GM23338 (cell line): ENCODE data around the gene TNS3. TPM values are rescaled to one million over a fixed set of nuclear protein-coding genes. Genes with fewer than 3 reads are reported as not detected.

ENCODE experiments used
- ATAC-seq: fragments of 200-7000 bp; cut with Tn5 transposase; 3 replicates; pipeline ENCODE4 v1.9.1; 2020
- DNase-seq: peaks from one replicate; pipeline ENCODE4 v3.0.0-alpha.2; 2015; ENCODE audit warnings: low spot score
- H2AFZ ChIP-seq: fragments of 200-600 bp; sonication (generic); 2 replicates; pipeline ENCODE4 v1.8.0; 2016; ENCODE audit warnings: antibody characterized with exemption, mild to moderate bottlenecking, moderate library complexity
- H3F3A ChIP-seq: fragments of 200-600 bp; sonication (generic); replicated peaks from 2 replicates; pipeline ENCODE4 v1.8.0; 2017; ENCODE audit warnings: antibody characterized with exemption, mixed run types, low read depth
- H3K27ac ChIP-seq: fragments of 200-600 bp; sonication (generic); 2 replicates; pipeline ENCODE4 v1.6.1; 2016; ENCODE audit warnings: low read depth
- H3K27me3 ChIP-seq: fragments of 200-600 bp; sonication (generic); 2 replicates; pipeline ENCODE4 v1.8.0; 2016; ENCODE audit warnings: mild to moderate bottlenecking, mixed run types, moderate library complexity; ENCODE audit not compliant: insufficient read depth
- H3K36me3 ChIP-seq: fragments of 200-600 bp; sonication (generic); 2 replicates; pipeline ENCODE4 v1.8.0; 2016; ENCODE audit warnings: mild to moderate bottlenecking; ENCODE audit not compliant: insufficient read depth
- H3K4me1 ChIP-seq: fragments of 200-600 bp; sonication (generic); 2 replicates; pipeline ENCODE4 v1.8.0; 2016; ENCODE audit warnings: mild to moderate bottlenecking, moderate library complexity; ENCODE audit not compliant: insufficient read depth
- H3K4me2 ChIP-seq: fragments of 200-600 bp; sonication (generic); 2 replicates; pipeline ENCODE4 v1.7.1; 2017; ENCODE audit warnings: mixed run types
- H3K4me3 ChIP-seq: fragments of 200-600 bp; sonication (generic); 2 replicates; pipeline ENCODE4 v1.6.1; 2016; ENCODE audit warnings: mixed run types
- H3K79me2 ChIP-seq: fragments of 200-600 bp; sonication (generic); replicated peaks from 2 replicates; pipeline ENCODE4 v1.8.0; 2017; ENCODE audit warnings: mild to moderate bottlenecking; ENCODE audit not compliant: insufficient read depth
- H3K9me2 ChIP-seq: fragments of 200-600 bp; sonication (generic); 2 replicates; pipeline ENCODE4 v1.8.0; 2017; ENCODE audit not compliant: insufficient read depth
- H4K20me1 ChIP-seq: fragments of 200-600 bp; sonication (generic); replicated peaks from 2 replicates; pipeline ENCODE4 v1.8.0; 2017; ENCODE audit warnings: mild to moderate bottlenecking; ENCODE audit not compliant: insufficient read depth
- H3K27ac Mint-ChIP-seq: 2 replicates; pipeline ENCODE4 v1.8.0; 2020; ENCODE audit warnings: inconsistent platforms, mild to moderate bottlenecking, moderate library complexity, mixed read lengths
- H3K27me3 Mint-ChIP-seq: 3 replicates; pipeline ENCODE4 v1.8.0; 2022; ENCODE audit warnings: low read depth, mild to moderate bottlenecking, moderate library complexity, mixed read lengths, inconsistent platforms; ENCODE audit not compliant: insufficient read depth, poor library complexity
- H3K36me3 Mint-ChIP-seq: 3 replicates; pipeline ENCODE4 v1.8.0; 2021; ENCODE audit warnings: low read depth, mild to moderate bottlenecking, inconsistent platforms, moderate library complexity, mixed read lengths
- H3K4me1 Mint-ChIP-seq: 3 replicates; pipeline ENCODE4 v1.8.0; 2020; ENCODE audit warnings: mild to moderate bottlenecking, inconsistent platforms, mixed read lengths
- H3K4me3 Mint-ChIP-seq: 3 replicates; pipeline ENCODE4 v1.8.0; 2021; ENCODE audit warnings: moderate library complexity, mild to moderate bottlenecking, inconsistent platforms, mixed read lengths
- H3K9me3 Mint-ChIP-seq: 3 replicates; pipeline ENCODE4 v1.8.0; 2020; ENCODE audit warnings: moderate library complexity, mild to moderate bottlenecking, inconsistent platforms, mixed read lengths
- CTCF ChIP-seq, 2 experiments: fragments of 200-600 bp in 1 of 2; sonication (generic) in 1 of 2; conservative IDR thresholded peaks; 2 replicates each; pipeline versions ENCODE4 v1.5.1 to v1.6.1; 2016 to 2017; ENCODE audit warnings: antibody characterized with exemption in 2 of 2, low read depth in 2 of 2, mild to moderate bottlenecking in 2 of 2, moderate library complexity in 1 of 2
- ETS1 ChIP-seq: IDR thresholded peaks from 2 replicates; pipeline ENCODE4 v1.6.1; 2016; ENCODE audit warnings: antibody characterized with exemption
- POLR2AphosphoS5 ChIP-seq: IDR thresholded peaks from 2 replicates; pipeline ENCODE4 v1.6.1; 2016; ENCODE audit warnings: antibody characterized with exemption, low read depth
- STAT1 ChIP-seq: IDR thresholded peaks from one replicate; pipeline ENCODE4 v1.6.1; 2016; ENCODE audit warnings: antibody characterized with exemption; ENCODE audit not compliant: unreplicated experiment
- ZNF114 ChIP-seq: fragments of 250-450 bp; sonication (Bioruptor Pico); IDR thresholded peaks from 2 replicates; pipeline ENCODE4 v1.5.0; 2020; ENCODE audit warnings: mild to moderate bottlenecking, moderate library complexity
- ZNF331 ChIP-seq: fragments of 250-450 bp; sonication (Bioruptor Pico); IDR thresholded peaks from 2 replicates; pipeline ENCODE4 v1.5.0; 2020; ENCODE audit warnings: low read depth, mild to moderate bottlenecking, moderate library complexity
- ZNF462 ChIP-seq: fragments of 250-450 bp; sonication (Bioruptor Pico); IDR thresholded peaks from 2 replicates; pipeline ENCODE4 v1.5.0; 2020; ENCODE audit warnings: mild to moderate bottlenecking, moderate library complexity
- polyA plus RNA-seq: library from polyadenylated mRNA; unstranded; fragments of >200 nt; fragmentation: Nextera tagmentation; extraction: Ambion mirVana; gene quantifications from 2 replicates; pipeline ENCODE4 v1.2.1, GENCODE V29; 2016
- total RNA-seq: library from RNA; depleted of rRNA; stranded (reverse); fragments of >200 nt; shearing (Covaris generic); gene quantifications from 2 replicates; pipeline ENCODE4 v1.2.3, GENCODE V29; 2014

TNS3 gene
- total and polyA plus RNA-seq, 2 experiments from 2014 or later = 6.2 to 28.7 TPM

- H3K27ac Mint-ChIP-seq = no peak overlapping the region; the same call in 1 of the 2 replicates
- Histone ChIP-seq H3K27me3 (no peaks in the 10 kb centered on the region), H3K79me2 (no peaks in the 10 kb centered on the region), H3K4me1 (no peaks in the 10 kb centered on the region), H2AFZ (no peak overlapping the region), H3K36me3 (0 out of 2 replicates have a peak, but pooled peaks cover 6% of the 10 kb centered on the region), H3F3A (no peaks in the 10 kb centered on the region), H3K4me2 (no peak overlapping the region), H3K4me3 (no peak overlapping the region), H3K27ac (no peak overlapping the region), H3K9me2 (no peaks in the 10 kb centered on the region), H4K20me1 (no peaks in the 10 kb centered on the region; the same call in 1 of the 2 replicates)
- no peak for DNase-seq
- H3K36me3 Mint-ChIP-seq = peaks cover 8% of the 10 kb centered on the region; the same call in 2 of the 3 replicates
- H3K4me3 Mint-ChIP-seq = no peak overlapping the region
- TF ChIP-seq ETS1 (no peak), STAT1 (no peak), ZNF462 (no peak), ZNF331 (no peak), CTCF (conservative IDR thresholded peaks at IDR 0.05; ENCODE audit: low read depth in 2 of 2) (no peak), POLR2AphosphoS5 (no peak), ZNF114 (CRISPR knock-in tag) (no peak)
- H3K9me3 Mint-ChIP-seq = no peaks in the 10 kb centered on the region
- ATAC-seq = no peak
- peaks cover 1% of the 10 kb centered on the region; the same call in 2 of the 3 replicates for H3K4me1 Mint-ChIP-seq
- H3K27me3 Mint-ChIP-seq = peaks cover 2% of the 10 kb centered on the region
Observed at GRCh38 chr7:47413526-47414341, 168.2 kb downstream of the TNS3 start.
